Measurements from ENCODE around the gene TUFT1. TPM values are rescaled to one million over a fixed set of nuclear protein-coding genes. Genes with fewer than 3 reads are reported as not detected.

TUFT1 gene
- total and polyA plus RNA-seq, 2 experiments from 2014 or later, result 29.2 to 29.8 TPM

GRCh38 chr1:151537112-151537511 lies 3.0 kb upstream of the TUFT1 start:
- H3K9me3 ChIP-seq (ENCODE audit: low read depth), result no peaks in the 10 kb centered on the region
- no peaks in the 10 kb centered on the region for H3K36me3 ChIP-seq (replicated peaks; ENCODE audit: insufficient read depth, low read depth)
- peak overlapping the region; percentile 53 for H3K27ac ChIP-seq
- no peaks in the 10 kb centered on the region for H3K9me2 ChIP-seq (replicated peaks; ENCODE audit: insufficient read depth)
- no peak overlapping the region for H3K4me2 ChIP-seq
- H3K4me3 ChIP-seq, result no peak overlapping the region
- peaks cover 12% of the 10 kb centered on the region for H3K4me1 ChIP-seq (ENCODE audit: insufficient read depth)
- TF ChIP-seq EZH2 (IDR thresholded peaks at IDR 0.05; ENCODE audit: borderline replicate concordance) (no peak), CTCF (IDR thresholded peaks at IDR 0.05; ENCODE audit: poor library complexity) (no peak)
- DNase-seq (ENCODE audit: low spot score), result peak; percentile 63
- peaks cover 7% of the 10 kb centered on the region for H4K20me1 ChIP-seq (ENCODE audit: insufficient read depth, poor library complexity, severe bottlenecking)
- H3K27me3 ChIP-seq, result no peaks in the 10 kb centered on the region
- WGBS (ENCODE audit: low lambda C conversion rate, missing lambda C conversion rate), result 70% methylated on average over 9 of the region's 9 CpGs
- no peak overlapping the region for H2AFZ ChIP-seq
- peaks cover 16% of the 10 kb centered on the region for H3K79me2 ChIP-seq

- Histone ChIP-seq H3K36me3 (replicated peaks; ENCODE audit: insufficient read depth, low read depth) (no peaks in the 10 kb centered on the region), H3K4me2 (peak overlapping the region; percentile 86), H3K27me3 (no peaks in the 10 kb centered on the region), H4K20me1 (ENCODE audit: insufficient read depth, poor library complexity, severe bottlenecking) (peaks cover 13% of the 10 kb centered on the region), H2AFZ (no peak overlapping the region), H3K79me2 (peaks cover 39% of the 10 kb centered on the region), H3K4me3 (no peak overlapping the region), H3K9me2 (replicated peaks; ENCODE audit: insufficient read depth) (no peaks in the 10 kb centered on the region), H3K4me1 (ENCODE audit: insufficient read depth) (peaks cover 17% of the 10 kb centered on the region), H3K9me3 (ENCODE audit: low read depth) (no peaks in the 10 kb centered on the region), H3K27ac (peak overlapping the region; percentile 93)
- 49% methylated on average over 7 of the region's 7 CpGs for WGBS (ENCODE audit: low lambda C conversion rate, missing lambda C conversion rate)
- no peak for TF ChIP-seq EZH2phosphoT487 (IDR thresholded peaks at IDR 0.05; ENCODE audit: low read depth, severe bottlenecking, unreplicated experiment)
- TF ChIP-seq EZH2 (IDR thresholded peaks at IDR 0.05; ENCODE audit: borderline replicate concordance), result no peak
- TF ChIP-seq CTCF (IDR thresholded peaks at IDR 0.05; ENCODE audit: poor library complexity), result no peak
- DNase-seq (ENCODE audit: low spot score), result peak; percentile 95
Measured at GRCh38 chr1:151539321-151540020, 638 bp upstream of the TUFT1 start.

- H3K9me2 ChIP-seq (replicated peaks; ENCODE audit: insufficient read depth), result no peaks in the 10 kb centered on the region
- H3K4me1 ChIP-seq (ENCODE audit: insufficient read depth), result peaks cover 17% of the 10 kb centered on the region
- peak overlapping the region; percentile 86 for H3K4me2 ChIP-seq
- H4K20me1 ChIP-seq (ENCODE audit: insufficient read depth, poor library complexity, severe bottlenecking), result peaks cover 13% of the 10 kb centered on the region
- H3K27me3 ChIP-seq, result no peaks in the 10 kb centered on the region
- peak overlapping the region; percentile 61 for H2AFZ ChIP-seq
- peak; percentile 34 for DNase-seq (ENCODE audit: low spot score)
- 1% methylated on average over 12 of the region's 13 CpGs for WGBS (ENCODE audit: low lambda C conversion rate, missing lambda C conversion rate)
- no peak for TF ChIP-seq CTCF (IDR thresholded peaks at IDR 0.05; ENCODE audit: poor library complexity)
- TF ChIP-seq EZH2phosphoT487 (IDR thresholded peaks at IDR 0.05; ENCODE audit: low read depth, severe bottlenecking, unreplicated experiment), result no peak
- no peak for TF ChIP-seq EZH2 (IDR thresholded peaks at IDR 0.05; ENCODE audit: borderline replicate concordance)
- peak overlapping the region; percentile 93 for H3K27ac ChIP-seq
- no peaks in the 10 kb centered on the region for H3K9me3 ChIP-seq (ENCODE audit: low read depth)
- peak overlapping the region; percentile 94 for H3K4me3 ChIP-seq
- H3K79me2 ChIP-seq, result peaks cover 54% of the 10 kb centered on the region
- no peaks in the 10 kb centered on the region for H3K36me3 ChIP-seq (replicated peaks; ENCODE audit: insufficient read depth, low read depth)
Measured at GRCh38 chr1:151540982-151541377, 871 bp downstream of the TUFT1 start.
